Colonic mucosa (tissue), 4 donors: ENCODE measurements around the gene TTLL1. TPM values are rescaled to one million over a fixed set of nuclear protein-coding genes. Genes with fewer than 3 reads are reported as not detected.

Experiments used
- DNase-seq: peaks from one replicate; pipeline ENCODE4 v3.0.0-alpha.2; 2020
- H3K27ac ChIP-seq: fragments of 200-600 bp; one replicate; pipeline ENCODE4 v1.8.0; 2021
- H3K27me3 ChIP-seq: fragments of 200-600 bp; one replicate; pipeline ENCODE4 v1.8.0; 2021
- H3K36me3 ChIP-seq: fragments of 200-600 bp; one replicate; pipeline ENCODE4 v1.8.0; 2021
- H3K4me1 ChIP-seq: fragments of 200-600 bp; one replicate; pipeline ENCODE4 v1.8.0; 2021; ENCODE audit warnings: mild to moderate bottlenecking
- H3K4me3 ChIP-seq: fragments of 200-600 bp; one replicate; pipeline ENCODE4 v1.8.0; 2021
- H3K9ac ChIP-seq, 2 donors: one replicate each; pipeline ENCODE4 v1.7.0; 2013; ENCODE audit warnings: control low read depth in 2 of 2, low read depth in 2 of 2, low read length in 2 of 2
- H3K9me3 ChIP-seq: fragments of 200-600 bp; one replicate; pipeline ENCODE4 v1.8.0; 2021
- intact Hi-C: fragments of 100-400 bp; cut with DNase I; formaldehyde crosslinking; loops from one replicate; pipeline ENCODE4 v1.14.1; 2022
- total RNA-seq, 2 donors: library from RNA; stranded (reverse); fragmentation: NEBNext Ultra II Directional in 1 of 2; extraction: Animal tissue kit (Norgen Biotek cat#: 25700) in 1 of 2; gene quantifications; one replicate each; pipeline ENCODE4 v1.2.1, GENCODE V29; 2021
- TF ChIP-seq, protein P1 (sequence below): fragments of 200-600 bp; IDR thresholded peaks from one replicate; pipeline ENCODE4 v1.8.0; 2022; ENCODE audit warnings: antibody characterized with exemption, mild to moderate bottlenecking
- donor health status: healthy.
- donor health status: DM: no; HTN: no; CAD: no.
- donor health status: DM: no; HTN: no; CAD: no.

TTLL1 gene
- total RNA-seq, 2 donors from 2014 or later, result 1.9 to 3.3 TPM

DNA sequence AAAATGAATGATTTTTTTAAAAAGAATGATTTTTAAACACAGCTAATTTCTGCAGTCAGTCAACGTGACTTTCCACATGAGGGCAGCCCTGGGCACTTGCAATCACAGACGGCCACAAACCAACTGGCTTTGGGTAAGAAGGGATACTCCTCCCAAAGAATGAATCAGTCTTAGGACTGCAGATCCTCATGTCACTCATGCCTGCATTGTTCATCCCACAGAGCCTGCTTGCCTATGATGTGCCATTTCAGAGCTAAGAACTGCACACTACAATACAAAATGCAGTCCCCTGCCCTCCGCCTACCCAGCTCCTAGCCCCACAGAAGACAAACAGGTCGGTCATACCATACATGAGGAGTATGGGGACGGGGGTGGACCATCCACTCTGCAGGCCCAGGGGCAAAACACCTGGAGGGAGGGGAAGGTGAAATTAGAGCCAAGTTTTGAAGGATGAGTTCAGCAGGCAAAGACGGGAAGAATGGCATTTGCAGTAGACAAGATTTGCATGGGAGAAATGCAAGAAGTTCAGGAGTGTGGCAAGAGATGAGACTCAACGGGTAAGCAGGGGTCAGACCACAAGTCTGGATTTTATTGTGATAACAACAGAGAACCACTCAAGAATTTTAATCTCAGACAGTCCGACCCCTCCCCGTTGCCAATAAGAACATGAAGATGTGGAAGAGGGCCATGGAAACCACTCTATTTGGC lies 98.9 kb downstream of the TTLL1 start:
- Histone ChIP-seq H3K27ac (peak overlapping the region; percentile 54), H3K9ac (peak overlapping the region in 1 of 2 donors; percentile 41), H3K4me1 (peaks cover 22% of the 10 kb centered on the region), H3K27me3 (no peaks in the 10 kb centered on the region), H3K9me3 (no peaks in the 10 kb centered on the region), H3K36me3 (no peaks in the 10 kb centered on the region), H3K4me3 (no peak overlapping the region)
- intact Hi-C loops, result no loop called here
- no peak for DNase-seq
- TF ChIP-seq, protein P1, sequence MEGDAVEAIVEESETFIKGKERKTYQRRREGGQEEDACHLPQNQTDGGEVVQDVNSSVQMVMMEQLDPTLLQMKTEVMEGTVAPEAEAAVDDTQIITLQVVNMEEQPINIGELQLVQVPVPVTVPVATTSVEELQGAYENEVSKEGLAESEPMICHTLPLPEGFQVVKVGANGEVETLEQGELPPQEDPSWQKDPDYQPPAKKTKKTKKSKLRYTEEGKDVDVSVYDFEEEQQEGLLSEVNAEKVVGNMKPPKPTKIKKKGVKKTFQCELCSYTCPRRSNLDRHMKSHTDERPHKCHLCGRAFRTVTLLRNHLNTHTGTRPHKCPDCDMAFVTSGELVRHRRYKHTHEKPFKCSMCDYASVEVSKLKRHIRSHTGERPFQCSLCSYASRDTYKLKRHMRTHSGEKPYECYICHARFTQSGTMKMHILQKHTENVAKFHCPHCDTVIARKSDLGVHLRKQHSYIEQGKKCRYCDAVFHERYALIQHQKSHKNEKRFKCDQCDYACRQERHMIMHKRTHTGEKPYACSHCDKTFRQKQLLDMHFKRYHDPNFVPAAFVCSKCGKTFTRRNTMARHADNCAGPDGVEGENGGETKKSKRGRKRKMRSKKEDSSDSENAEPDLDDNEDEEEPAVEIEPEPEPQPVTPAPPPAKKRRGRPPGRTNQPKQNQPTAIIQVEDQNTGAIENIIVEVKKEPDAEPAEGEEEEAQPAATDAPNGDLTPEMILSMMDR, result no peak

Other genes starting within 250 kb of the TTLL1 start
- 10 to 100 TPM; 29.4 to 47.7 TPM for gene ARFGAP3, start 232.1 kb downstream of the TTLL1 start, total RNA-seq
- gene PACSIN2, start 74.2 kb downstream of the TTLL1 start, total RNA-seq, result 100 to 1,000 TPM; 143 to 160 TPM
- 10 to 100 TPM; 29.5 to 31.4 TPM for gene BIK, start 21.4 kb upstream of the TTLL1 start, total RNA-seq
- gene MCAT, start 54.0 kb upstream of the TTLL1 start, total RNA-seq, result 10 to 100 TPM; 17.9 to 35.1 TPM
- 100 to 1,000 TPM; 266 to 426 TPM for gene TSPO, start 62.2 kb upstream of the TTLL1 start, total RNA-seq
- gene TTLL12, start 97.7 kb upstream of the TTLL1 start, total RNA-seq, result 100 to 1,000 TPM in 1 of 2 donors, 10 to 100 TPM in 1; 89.3 to 147 TPM